HFF-Myc (cell line): ENCODE results near the gene FOXE1.

ENCODE experiments used
- DNase-seq: peaks from one replicate; pipeline ENCODE4 v3.0.0-alpha.2; 2011; ENCODE audit warnings: low read depth; ENCODE audit errors: extremely low read depth
- H3K4me3 ChIP-seq: replicated peaks from 2 replicates; pipeline ENCODE4 v1.5.1; 2011; ENCODE audit warnings: low read depth, mild to moderate bottlenecking, control low read depth, low read length
- TF ChIP-seq, protein P1 (sequence below): IDR thresholded peaks from 2 replicates; pipeline ENCODE4 v1.5.1; 2012; ENCODE audit warnings: mild to moderate bottlenecking, low read depth, low read length, control low read depth; ENCODE audit errors: missing control alignments

The FOXE1 gene

DNA sequence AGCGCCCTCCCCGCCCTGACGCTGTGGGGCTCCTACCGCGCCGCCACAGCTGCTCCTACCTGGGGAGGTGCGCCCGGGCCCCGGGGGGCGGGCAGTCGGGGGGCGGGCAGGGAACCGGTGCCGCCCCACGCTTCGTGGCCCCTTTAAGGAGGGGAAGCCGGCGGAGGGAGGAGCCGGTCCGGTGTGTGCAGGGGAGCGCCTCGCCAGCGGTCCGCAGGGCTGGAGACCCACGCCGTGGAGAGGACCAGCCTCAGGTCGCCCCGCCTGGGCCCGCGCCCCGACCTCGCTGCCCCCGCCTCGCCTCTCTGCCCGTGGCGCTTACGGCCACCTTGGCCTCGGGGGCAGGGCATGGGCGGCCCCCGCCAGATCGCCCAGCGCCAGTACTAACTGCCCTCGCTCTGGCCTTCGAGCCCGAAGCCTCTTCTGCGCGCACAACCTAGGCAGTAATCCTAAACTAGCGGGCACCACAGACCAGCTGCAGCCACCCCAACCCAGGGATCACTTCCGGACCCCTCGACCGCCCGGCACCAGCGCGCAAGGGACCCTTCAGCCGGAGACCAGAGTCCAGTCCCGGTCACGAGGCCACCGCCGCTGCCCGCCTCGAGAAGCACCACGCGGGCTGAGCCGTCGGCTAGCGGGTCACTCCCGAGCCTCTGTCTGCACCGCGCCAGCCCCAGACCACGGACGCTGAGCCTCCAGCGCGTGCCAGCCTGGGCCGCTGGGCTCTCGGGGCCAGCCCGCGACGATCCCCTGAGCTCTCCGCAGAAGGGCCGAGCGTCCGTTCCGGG, at the start of gene FOXE1:
Gene FOXE1 (plus strand): TSS at position 171 of the 788 bp plus-strand sequence. CDS start 689 bp downstream, outside the sequence.
- TF ChIP-seq, protein P1, sequence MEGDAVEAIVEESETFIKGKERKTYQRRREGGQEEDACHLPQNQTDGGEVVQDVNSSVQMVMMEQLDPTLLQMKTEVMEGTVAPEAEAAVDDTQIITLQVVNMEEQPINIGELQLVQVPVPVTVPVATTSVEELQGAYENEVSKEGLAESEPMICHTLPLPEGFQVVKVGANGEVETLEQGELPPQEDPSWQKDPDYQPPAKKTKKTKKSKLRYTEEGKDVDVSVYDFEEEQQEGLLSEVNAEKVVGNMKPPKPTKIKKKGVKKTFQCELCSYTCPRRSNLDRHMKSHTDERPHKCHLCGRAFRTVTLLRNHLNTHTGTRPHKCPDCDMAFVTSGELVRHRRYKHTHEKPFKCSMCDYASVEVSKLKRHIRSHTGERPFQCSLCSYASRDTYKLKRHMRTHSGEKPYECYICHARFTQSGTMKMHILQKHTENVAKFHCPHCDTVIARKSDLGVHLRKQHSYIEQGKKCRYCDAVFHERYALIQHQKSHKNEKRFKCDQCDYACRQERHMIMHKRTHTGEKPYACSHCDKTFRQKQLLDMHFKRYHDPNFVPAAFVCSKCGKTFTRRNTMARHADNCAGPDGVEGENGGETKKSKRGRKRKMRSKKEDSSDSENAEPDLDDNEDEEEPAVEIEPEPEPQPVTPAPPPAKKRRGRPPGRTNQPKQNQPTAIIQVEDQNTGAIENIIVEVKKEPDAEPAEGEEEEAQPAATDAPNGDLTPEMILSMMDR: no peak
- H3K4me3 ChIP-seq: no peak within 1 kb of the TSS
- no peak for DNase-seq

DNA sequence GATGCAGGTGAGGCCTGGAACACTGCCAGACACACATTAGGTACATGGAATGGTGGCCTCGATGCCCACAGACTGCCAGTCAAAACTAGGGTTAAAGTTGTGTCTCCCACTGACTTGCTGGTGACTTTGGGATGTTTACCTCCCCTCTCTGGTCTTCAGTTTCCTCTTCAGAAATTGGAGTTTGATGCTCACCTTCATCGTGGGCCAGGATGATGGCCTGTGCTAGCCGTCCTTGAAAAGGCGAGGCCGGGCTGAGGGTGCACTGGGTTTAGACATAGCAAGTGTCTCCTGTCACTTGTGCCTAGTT, 49.0 kb upstream of the FOXE1 start:
- DNase-seq: no peak
- H3K4me3 ChIP-seq: peak overlapping the region; percentile 43
- TF ChIP-seq, protein P1: no peak

DNA sequence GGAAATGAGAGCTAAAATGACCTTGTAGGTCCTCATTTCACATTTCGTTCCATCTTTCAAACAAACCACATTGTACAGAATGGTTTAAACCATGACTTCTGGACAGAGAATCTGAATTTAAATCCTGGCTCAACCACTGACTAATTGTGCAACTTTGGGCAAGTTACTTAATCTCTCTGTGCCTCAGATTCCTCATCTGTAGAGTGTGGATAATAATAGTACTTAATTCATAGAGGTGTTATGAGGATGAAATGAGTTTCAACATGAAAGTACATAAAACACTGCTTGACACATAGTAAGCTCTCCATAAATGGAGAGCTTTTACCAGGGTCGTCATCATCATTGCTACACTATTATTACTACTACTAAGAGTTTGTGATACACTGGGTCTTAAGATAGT, 46.3 kb upstream of the FOXE1 start:
- DNase-seq: no peak
- TF ChIP-seq, protein P1: no peak
- H3K4me3 ChIP-seq: no peak overlapping the region

DNA sequence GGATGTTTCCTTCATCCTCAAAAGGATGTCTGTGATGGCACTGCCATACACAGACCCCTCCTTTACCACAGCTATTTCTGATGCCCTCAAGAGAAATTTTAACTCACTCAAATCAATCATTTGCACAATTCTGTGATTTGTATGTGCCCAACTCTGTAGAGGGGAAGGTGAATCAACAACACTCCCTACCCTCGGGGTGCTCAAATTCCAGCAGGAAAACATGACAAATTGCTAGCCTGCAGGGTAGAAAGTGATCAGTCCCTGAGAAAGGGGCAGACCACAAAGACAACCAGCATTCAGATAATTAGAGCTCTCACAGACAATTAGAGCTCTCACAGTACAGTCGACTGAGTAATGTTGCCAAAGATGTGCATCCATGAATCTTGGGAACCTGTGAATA, 45.3 kb upstream of the FOXE1 start:
- DNase-seq: no peak
- TF ChIP-seq, protein P1: no peak

DNA sequence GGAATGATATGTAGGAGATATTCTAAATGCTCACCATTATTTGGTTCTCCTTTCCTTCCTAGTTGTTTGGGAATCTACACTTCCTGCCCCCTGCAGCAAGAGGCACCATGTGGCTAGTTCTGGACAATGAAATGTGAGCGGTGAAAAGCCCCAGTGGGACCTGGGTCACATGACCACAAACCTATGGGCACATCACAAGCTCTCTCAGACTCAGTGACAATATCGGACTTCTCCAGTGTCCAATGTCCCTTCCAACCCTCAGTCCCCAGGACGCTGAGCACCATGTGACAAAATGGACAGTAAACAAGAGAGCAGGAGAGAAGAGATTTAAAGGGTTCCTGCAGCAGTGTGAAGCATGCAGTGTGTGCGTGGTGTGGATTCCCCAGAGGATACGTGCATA, 44.6 kb upstream of the FOXE1 start:
- H3K4me3 ChIP-seq: no peak overlapping the region
- DNase-seq: no peak
- TF ChIP-seq, protein P1: no peak

More for the DNA sequence above, 45.3 kb upstream of the FOXE1 start:
- no peak overlapping the region for H3K4me3 ChIP-seq

DNA sequence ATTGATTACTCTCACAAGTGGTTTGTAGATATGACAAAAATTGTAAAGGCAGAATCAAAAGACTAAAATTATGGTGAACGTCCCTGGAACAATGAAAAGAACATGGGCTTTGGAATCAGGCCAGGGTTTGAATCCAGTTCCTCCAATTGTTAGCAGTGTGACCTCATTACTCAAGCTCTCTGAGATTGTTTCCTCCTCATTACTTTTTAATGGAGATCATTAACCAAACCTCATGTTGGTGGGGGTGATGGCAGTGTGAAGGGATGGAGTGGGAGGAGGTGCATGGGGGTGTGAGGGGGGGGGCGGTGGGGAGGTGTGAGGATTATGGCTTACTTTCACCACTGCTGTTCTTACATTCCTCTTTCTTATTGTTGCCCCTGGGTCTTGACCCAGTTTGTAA, 44.1 kb upstream of the FOXE1 start:
- TF ChIP-seq, protein P1: no peak
- no peak for DNase-seq
- no peak overlapping the region for H3K4me3 ChIP-seq
